ENCODE measurements around the gene GRIA3. TPM values are rescaled to one million over a fixed set of nuclear protein-coding genes. Genes with fewer than 3 reads are reported as not detected.
"Not testable (repeated sequence)": the region's sequence is repeated elsewhere in the genome, so short reads cannot be mapped to it uniquely, and the experiment has no call there.

GRIA3 gene
- total and polyA plus RNA-seq, 10 of the 15 experiments (the other 5 are each of a cell fraction or from before 2014, with no cell fraction given), result 0.45 to 4.3 (median 2.2) TPM

- no peak overlapping the region for H3K4me3 ChIP-seq
- no peaks in the 10 kb centered on the region for H3K79me2 ChIP-seq (ENCODE audit: control insufficient read depth, insufficient read depth, low read length)
- intact Hi-C loops (cut with micrococcal nuclease; ENCODE audit: unreplicated experiment) (no loop called here), in situ Hi-C loops (cut with MboI) (no loop called here)
- WGBS (ENCODE audit: insufficient coverage, insufficient replicate concordance, low lambda C conversion rate, missing lambda C conversion rate), result 49% methylated on average over 5 of the region's 5 CpGs
- no peaks in the 10 kb centered on the region for H3K9me3 ChIP-seq (replicated peaks; ENCODE audit: control insufficient read depth, insufficient read depth, low read length)
- RAD21 ChIA-PET (ENCODE audit: unreplicated experiment), result no interaction called here
- POLR2A ChIA-PET, result no interaction called here
- H3K27ac ChIP-seq (ENCODE audit: control insufficient read depth, insufficient read depth), result no peak overlapping the region
- no peak for TF ChIP-seq ZNF622 (IDR thresholded peaks at IDR 0.05)
- TF ChIP-seq ZBTB11 (CRISPR knock-in tag; IDR thresholded peaks at IDR 0.05), result no peak
- no peaks in the 10 kb centered on the region for H3K27me3 ChIP-seq (replicated peaks in 1 of 2; ENCODE audit: control insufficient read depth in 2 of 2, insufficient read depth in 2 of 2, low read length in 1 of 2)
- no peak overlapping the region for H2AFZ ChIP-seq (ENCODE audit: control insufficient read depth, low read depth, low read length)
- no peak overlapping the region for H3K4me2 ChIP-seq (ENCODE audit: control insufficient read depth, insufficient read depth)
- no peaks in the 10 kb centered on the region for H3K36me3 ChIP-seq (ENCODE audit: control insufficient read depth in 2 of 2, insufficient read depth in 2 of 2, low read length in 1 of 2)
- H3K4me1 ChIP-seq (ENCODE audit: control insufficient read depth, insufficient read depth, low read length), result no peaks in the 10 kb centered on the region
- SMC1A ChIA-PET (ENCODE audit: uncharacterized antibody, unreplicated experiment), result interaction anchor here (0.6 to 3.8 kb wide), 3 partner anchors 11 to 83 kb away, joined by 3 to 20 read pairs (median 9); no protein-coding TSS in a partner anchor
- BruUV-seq (replicated peaks), result no TSS peak
- DNase-seq (ENCODE audit: low read depth, low spot score) (no peak), ATAC-seq (no peak), FAIRE-seq (no peak)
- no peak overlapping the region for H3K9ac ChIP-seq (ENCODE audit: control insufficient read depth, insufficient read depth, low read length)
- H4K20me1 ChIP-seq (ENCODE audit: control insufficient read depth, insufficient read depth), result no peaks in the 10 kb centered on the region
- CTCF ChIA-PET, result interaction anchor here (1.2 to 2.9 kb wide), 2 partner anchors 13 to 15 kb away, joined by 4 to 23 read pairs; no protein-coding TSS in a partner anchor
Measured at GRCh38 chrX:123436512-123437136, 252.5 kb downstream of the GRIA3 start.

GRCh38 chrX:123439926-123440325 is 255.8 kb downstream of the GRIA3 start:
- H4K20me1 ChIP-seq (ENCODE audit: control insufficient read depth, insufficient read depth); ATAC-seq; H3K4me3 ChIP-seq; H3K79me2 ChIP-seq (ENCODE audit: control insufficient read depth, insufficient read depth, low read length); H3K27ac ChIP-seq (ENCODE audit: control insufficient read depth, insufficient read depth); DNase-seq (ENCODE audit: low read depth, low spot score); H3K27me3 ChIP-seq (replicated peaks in 1 of 2; ENCODE audit: control insufficient read depth in 2 of 2, insufficient read depth in 2 of 2, low read length in 1 of 2); POLR2A ChIA-PET; H3K9ac ChIP-seq (ENCODE audit: control insufficient read depth, insufficient read depth, low read length); H3K4me1 ChIP-seq (ENCODE audit: control insufficient read depth, insufficient read depth, low read length); H2AFZ ChIP-seq (ENCODE audit: control insufficient read depth, low read depth, low read length); H3K9me3 ChIP-seq (replicated peaks; ENCODE audit: control insufficient read depth, insufficient read depth, low read length); H3K36me3 ChIP-seq (ENCODE audit: control insufficient read depth in 2 of 2, insufficient read depth in 2 of 2, low read length in 1 of 2); FAIRE-seq; intact Hi-C loops (cut with micrococcal nuclease; ENCODE audit: unreplicated experiment); BruUV-seq (replicated peaks); H3K4me2 ChIP-seq (ENCODE audit: control insufficient read depth, insufficient read depth); RAD21 ChIA-PET (ENCODE audit: unreplicated experiment); in situ Hi-C loops (cut with MboI): not testable (repeated sequence)
- ChIA-PET SMC1A (ENCODE audit: uncharacterized antibody, unreplicated experiment) (interaction anchor here (0.6 kb wide), 1 partner anchor 223 kb away, joined by 3 read pairs; no protein-coding TSS in a partner anchor), CTCF (interaction anchor here (1.5 kb wide), 1 partner anchor 10 kb away, joined by 5 read pairs; no protein-coding TSS in a partner anchor)
- WGBS (ENCODE audit: insufficient coverage, insufficient replicate concordance, low lambda C conversion rate, missing lambda C conversion rate), result 20% methylated on average over 3 of the region's 3 CpGs
